ENCODE results near the gene RNU6-1. TPM values are rescaled to one million over a fixed set of nuclear protein-coding genes. Genes with fewer than 3 reads are reported as not detected.

RNU6-1 gene
- polyA plus RNA-seq, 1 of the 3 experiments (the other 2 are of a cell fraction) = not detected

DNA sequence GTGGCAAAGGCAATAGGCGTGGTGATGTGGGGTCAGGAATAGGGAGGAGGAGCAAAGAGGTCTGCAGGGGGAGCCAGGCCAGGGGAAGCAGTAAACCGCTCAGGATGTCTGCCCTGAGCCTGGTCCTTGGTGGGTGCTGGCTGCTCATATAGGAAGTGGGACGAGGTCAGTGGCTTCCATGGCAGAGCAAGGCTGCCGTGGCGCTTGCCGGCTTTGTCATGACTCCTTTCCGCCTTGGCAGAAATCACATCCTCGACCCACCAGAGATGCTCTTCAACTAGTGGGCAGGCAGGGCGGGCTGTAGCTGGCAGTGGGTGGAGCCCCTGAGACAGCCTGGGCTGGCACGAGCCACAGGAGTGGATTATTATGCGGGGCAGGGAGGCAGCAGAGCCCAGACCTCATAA, 27.6 kb downstream of the RNU6-1 start:
- 81% methylated on average over 11 of the region's 11 CpGs for WGBS (ENCODE audit: low lambda C conversion rate)
- Histone ChIP-seq H3K9me2 (no peaks in the 10 kb centered on the region), H3K79me2 (ENCODE audit: insufficient read depth) (no peaks in the 10 kb centered on the region), H3K36me3 (replicated peaks in 1 of 2; ENCODE audit: control insufficient read depth in 1 of 2, insufficient read depth in 2 of 2, low read length in 1 of 2) (no peaks in the 10 kb centered on the region), H3K4me1 (ENCODE audit: control insufficient read depth in 1 of 2, insufficient read depth in 2 of 2, low read depth in 1 of 2, low read length in 1 of 2) (no peaks in the 10 kb centered on the region), H3F3A (replicated peaks; ENCODE audit: insufficient read depth) (no peaks in the 10 kb centered on the region), H4K20me1 (ENCODE audit: insufficient read depth) (no peaks in the 10 kb centered on the region), H3K27ac (ENCODE audit: low read depth in 2 of 2, low read length in 1 of 2) (no peak overlapping the region), H3K4me3 (ENCODE audit: low read depth in 2 of 2, low read length in 1 of 2) (no peak overlapping the region), H3K9ac (no peak overlapping the region), H3K9me3 (no peaks in the 10 kb centered on the region), H2AFZ (ENCODE audit: low read depth) (no peak overlapping the region), H3K27me3 (ENCODE audit: insufficient read depth) (no peaks in the 10 kb centered on the region), H3K4me2 (no peak overlapping the region)
- ChIA-PET CTCF (interaction anchor here (0.7 to 1.3 kb wide), 2 partner anchors 21 to 26 kb away, joined by 3 to 4 read pairs; no protein-coding TSS in a partner anchor), POLR2A (no interaction called here)
- no peak for TF ChIP-seq JUND (IDR thresholded peaks at IDR 0.05)
- TF ChIP-seq ELF1 (IDR thresholded peaks at IDR 0.05) = no peak
- no peak for DNase-seq

DNA sequence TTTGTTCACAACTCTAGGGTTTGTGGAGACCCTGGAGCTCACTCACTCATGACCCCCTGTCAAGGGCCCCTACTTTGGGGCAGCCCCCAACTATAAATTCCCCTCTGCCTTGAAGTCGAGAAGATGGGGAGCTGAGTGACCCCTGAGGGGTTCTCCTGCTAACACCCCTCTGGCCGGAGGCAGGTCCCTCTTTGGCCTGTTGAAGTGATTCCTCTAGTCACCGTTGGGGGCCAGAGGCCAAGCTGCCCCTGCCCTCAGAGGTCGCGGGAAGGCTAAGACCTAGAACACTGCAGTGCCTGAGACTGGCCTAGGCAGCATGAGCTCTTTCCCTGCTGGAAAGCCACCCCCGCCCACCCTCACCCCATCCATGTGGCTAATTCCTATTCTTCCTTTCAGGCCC, 30.0 kb downstream of the RNU6-1 start:
- WGBS (ENCODE audit: low lambda C conversion rate) = 83% methylated on average over 2 of the region's 6 CpGs
- H4K20me1 ChIP-seq (ENCODE audit: insufficient read depth) = no peaks in the 10 kb centered on the region
- DNase-seq = no peak
- no peak overlapping the region for H3K27ac ChIP-seq (ENCODE audit: low read depth in 2 of 2, low read length in 1 of 2)
- no peaks in the 10 kb centered on the region for H3K79me2 ChIP-seq (ENCODE audit: insufficient read depth)
- no peaks in the 10 kb centered on the region for H3F3A ChIP-seq (replicated peaks; ENCODE audit: insufficient read depth)
- H3K27me3 ChIP-seq (ENCODE audit: insufficient read depth) = no peaks in the 10 kb centered on the region
- no peak overlapping the region for H2AFZ ChIP-seq (ENCODE audit: low read depth)
- no peak for TF ChIP-seq CHD2 (IDR thresholded peaks at IDR 0.05; ENCODE audit: low read length, partially characterized antibody)
- TF ChIP-seq RCOR1 (IDR thresholded peaks at IDR 0.05; ENCODE audit: low read length) = no peak
- no peak for TF ChIP-seq GABPA (IDR thresholded peaks at IDR 0.05; ENCODE audit: low read depth)
- TF ChIP-seq USF1 (IDR thresholded peaks at IDR 0.05; ENCODE audit: borderline replicate concordance, low read depth) = no peak
- TF ChIP-seq JUND (IDR thresholded peaks at IDR 0.05) = no peak
- no peak for TF ChIP-seq YY1 (IDR thresholded peaks at IDR 0.05; ENCODE audit: low read depth)
- no peak for TF ChIP-seq EZH2phosphoT487 (IDR thresholded peaks at IDR 0.05; ENCODE audit: borderline replicate concordance, low read depth)
- TF ChIP-seq MAX (IDR thresholded peaks at IDR 0.05; ENCODE audit: low read depth) = no peak
- no peak for TF ChIP-seq EP300 (IDR thresholded peaks at IDR 0.05; ENCODE audit: borderline replicate concordance in 1 of 2, low read depth in 1 of 2, low read length in 1 of 2)
- no peak for TF ChIP-seq SMC3 (IDR thresholded peaks at IDR 0.05; ENCODE audit: low read depth, low read length)
- no peak for TF ChIP-seq ELF1 (IDR thresholded peaks at IDR 0.05)
- no peaks in the 10 kb centered on the region for H3K9me3 ChIP-seq
- H3K4me1 ChIP-seq (ENCODE audit: control insufficient read depth in 1 of 2, insufficient read depth in 2 of 2, low read depth in 1 of 2, low read length in 1 of 2) = no peaks in the 10 kb centered on the region; a peak in 1 of 4 replicates
- H3K9me2 ChIP-seq = no peaks in the 10 kb centered on the region
- H3K36me3 ChIP-seq (replicated peaks in 1 of 2; ENCODE audit: control insufficient read depth in 1 of 2, insufficient read depth in 2 of 2, low read length in 1 of 2) = no peaks in the 10 kb centered on the region
- ChIA-PET POLR2A (no interaction called here), CTCF (interaction anchor here (1.2 kb wide), 1 partner anchor 11 kb away, joined by 3 read pairs; no protein-coding TSS in a partner anchor)
- H3K4me2 ChIP-seq = no peak overlapping the region
- no peak overlapping the region for H3K4me3 ChIP-seq (ENCODE audit: low read depth in 2 of 2, low read length in 1 of 2)
- no peak overlapping the region for H3K9ac ChIP-seq

DNA sequence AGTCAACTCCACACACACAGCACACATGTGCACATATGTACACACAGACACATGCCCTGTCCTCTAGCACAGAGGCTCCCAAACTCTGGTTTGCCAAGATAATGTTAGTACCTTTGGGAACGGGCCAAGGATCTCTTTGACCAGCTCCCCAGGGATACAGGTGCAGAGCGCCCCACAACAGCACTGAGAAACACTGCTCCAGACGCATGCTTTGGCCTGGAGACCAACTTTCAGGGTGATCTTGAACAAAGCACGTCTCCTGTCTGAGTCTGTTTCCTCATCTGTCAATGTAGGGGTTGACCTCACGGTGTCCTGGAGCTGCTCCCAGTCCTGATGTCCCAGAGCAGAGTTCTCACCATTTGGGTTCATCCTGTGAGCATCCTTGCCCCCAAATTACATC, 30.4 kb downstream of the RNU6-1 start:
- TF ChIP-seq USF1 (IDR thresholded peaks at IDR 0.05; ENCODE audit: borderline replicate concordance, low read depth) = no peak
- no peaks in the 10 kb centered on the region for H3F3A ChIP-seq (replicated peaks; ENCODE audit: insufficient read depth)
- DNase-seq = no peak
- no peak overlapping the region for H3K27ac ChIP-seq (ENCODE audit: low read depth in 2 of 2, low read length in 1 of 2)
- no peaks in the 10 kb centered on the region for H3K9me3 ChIP-seq
- no peaks in the 10 kb centered on the region for H4K20me1 ChIP-seq (ENCODE audit: insufficient read depth)
- H3K4me2 ChIP-seq = no peak overlapping the region
- no peaks in the 10 kb centered on the region for H3K79me2 ChIP-seq (ENCODE audit: insufficient read depth)
- H3K9me2 ChIP-seq = no peaks in the 10 kb centered on the region
- H3K4me1 ChIP-seq (ENCODE audit: control insufficient read depth in 1 of 2, insufficient read depth in 2 of 2, low read depth in 1 of 2, low read length in 1 of 2) = no peaks in the 10 kb centered on the region; a peak in 1 of 4 replicates
- no peak overlapping the region for H3K9ac ChIP-seq
- no peaks in the 10 kb centered on the region for H3K36me3 ChIP-seq (replicated peaks in 1 of 2; ENCODE audit: control insufficient read depth in 1 of 2, insufficient read depth in 2 of 2, low read length in 1 of 2)
- ChIA-PET POLR2A (no interaction called here), CTCF (interaction anchor here (1.2 kb wide), 1 partner anchor 11 kb away, joined by 3 read pairs; no protein-coding TSS in a partner anchor)
- H3K27me3 ChIP-seq (ENCODE audit: insufficient read depth) = no peaks in the 10 kb centered on the region
- no peak overlapping the region for H2AFZ ChIP-seq (ENCODE audit: low read depth)
- H3K4me3 ChIP-seq (ENCODE audit: low read depth in 2 of 2, low read length in 1 of 2) = no peak overlapping the region
- 90% methylated on average over 2 of the region's 5 CpGs for WGBS (ENCODE audit: low lambda C conversion rate)

Measured in SK-N-SH (cell line).